Mucosa of descending colon (tissue), 3 donors: ENCODE results near the gene HLA-DQB1. TPM values are rescaled to one million over a fixed set of nuclear protein-coding genes. Genes with fewer than 3 reads are reported as not detected.
A peak's percentile ranks its signal among the peaks of the same experiment; 100 is the strongest.
"Not testable (repeated sequence)": the region's sequence is repeated elsewhere in the genome, so short reads cannot be mapped to it uniquely, and the experiment has no call there.

Experiments used
- ATAC-seq: fragments of 200-7000 bp; cut with Tn5 transposase; one replicate; pipeline ENCODE4 v1.9.1; 2020; ENCODE audit warnings: mild to moderate bottlenecking, moderate library complexity
- DNase-seq, 3 donors: peaks; one replicate each; pipeline ENCODE4 v3.0.0-alpha.2; 2020
- H3K36me3 ChIP-seq: fragments of 200-600 bp; one replicate; pipeline ENCODE4 v1.8.0; 2021; ENCODE audit warnings: low read depth, mild to moderate bottlenecking
- H3K4me1 ChIP-seq: fragments of 200-600 bp; one replicate; pipeline ENCODE4 v1.8.0; 2021; ENCODE audit warnings: low read depth, mild to moderate bottlenecking
- H3K4me3 ChIP-seq: fragments of 200-600 bp; one replicate; pipeline ENCODE4 v1.8.0; 2021; ENCODE audit warnings: mild to moderate bottlenecking
- H3K9me3 ChIP-seq: fragments of 200-600 bp; one replicate; pipeline ENCODE4 v1.8.0; 2021; ENCODE audit warnings: mild to moderate bottlenecking
- intact Hi-C, 2 donors: fragments of 100-400 bp; cut with DNase I in 1 of 2; cut with micrococcal nuclease in 1 of 2; formaldehyde crosslinking; loops; one replicate each; pipeline versions ENCODE4 v1.11.0 to v1.11.1; 2022; cut with DNase I, micrococcal nuclease
- long read RNA-seq, 2 donors: library from polyadenylated mRNA; unstranded; transcript quantifications; one replicate each; pipeline ENCODE4 v2.0.0, GENCODE V29; 2019 to 2021
- total RNA-seq, 3 donors: library from RNA; stranded (reverse); fragmentation: NEBNext Ultra II Directional in 2 of 3; extraction: Animal tissue kit (Norgen Biotek cat#: 25700) in 2 of 3; gene quantifications; one replicate each; pipeline versions ENCODE4 v1.2.1 to v1.2.4, GENCODE V29; 2021 to 2023
- TF ChIP-seq, protein P1 (sequence below): fragments of 200-600 bp; IDR thresholded peaks from one replicate; pipeline ENCODE4 v1.8.0; 2022; ENCODE audit warnings: antibody characterized with exemption, mild to moderate bottlenecking
- donor health status: DM: no; HTN: no; CAD: no; lungs with moderate emphysema.
- donor health status: DM: no; HTN: no; CAD: no.
- donor health status: DM: no; HTN: yes; CAD: no.

Gene HLA-DQB1
- 10 to 100 TPM in 2 of 3 donors, 1 to 10 TPM in 1; 4.7 to 18.6 (median 14.9) TPM for total RNA-seq
- long read RNA-seq, donor 1, transcript HLA-DQB1-205 (5 exons, 1,642 nt), result major isoform, 8 of 11 reads
- long read RNA-seq, donor 1, partial matches to known transcripts, result 2 of 11 reads
- long read RNA-seq, donor 1, other reads (novel, unspliced or antisense), result 1 of 11 reads
- long read RNA-seq, donor 2, transcript HLA-DQB1-205 (5 exons, 1,642 nt), result major isoform, 22 of 22 reads
- long read RNA-seq, donor 2, partial matches to known transcripts, result 0 of 22 reads
- long read RNA-seq, donor 2, other reads (novel, unspliced or antisense), result 0 of 22 reads

DNA sequence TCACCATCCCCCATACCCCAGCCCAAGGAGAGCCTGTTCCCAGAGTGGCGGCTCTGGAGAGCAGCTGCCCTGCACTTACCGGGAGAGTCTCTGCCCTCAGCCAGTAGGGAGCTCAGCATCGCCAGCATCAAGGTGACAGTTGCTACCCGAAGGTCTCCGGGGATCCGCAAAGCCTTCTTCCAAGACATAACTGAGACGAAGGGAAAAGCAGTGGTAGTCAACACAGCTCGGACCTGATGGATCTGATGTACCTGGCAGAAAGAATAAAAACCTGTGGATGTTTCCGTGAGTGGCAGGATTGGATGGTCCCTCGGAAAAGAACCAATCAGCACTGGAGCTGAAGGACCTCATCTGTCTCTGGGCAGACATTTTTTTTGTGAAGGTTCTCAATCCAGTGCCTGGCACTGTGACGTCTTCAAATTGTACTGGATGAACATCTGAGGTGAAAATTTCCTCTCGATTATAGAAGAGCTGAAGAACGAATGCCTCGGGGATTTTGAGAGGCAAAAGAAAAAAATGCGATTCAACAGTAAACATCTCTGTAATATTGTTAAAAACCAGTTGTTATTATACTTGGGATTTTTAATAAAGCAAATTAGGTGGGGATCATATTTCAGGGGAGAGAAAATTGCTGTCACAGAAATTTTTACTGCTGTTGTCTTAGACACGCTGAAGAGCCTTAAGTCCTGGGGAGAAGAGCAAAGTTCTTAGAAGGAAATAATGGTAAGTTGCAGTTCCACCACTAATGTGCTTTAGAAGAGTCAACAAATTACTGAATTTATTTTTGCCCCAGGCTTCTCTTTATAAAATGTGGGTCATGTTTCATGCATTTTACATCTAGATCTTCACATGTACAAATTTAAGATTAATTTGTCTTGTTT is at the start of gene HLA-DQB1:
TSS of gene HLA-DQB1 (minus strand) at position 238 of the 881 bp plus-strand sequence. CDS start at position 188, 50 bp downstream.
- H3K4me3 ChIP-seq, result no peak within 1 kb of the TSS
- ATAC-seq, result peak; percentile 80

DNA sequence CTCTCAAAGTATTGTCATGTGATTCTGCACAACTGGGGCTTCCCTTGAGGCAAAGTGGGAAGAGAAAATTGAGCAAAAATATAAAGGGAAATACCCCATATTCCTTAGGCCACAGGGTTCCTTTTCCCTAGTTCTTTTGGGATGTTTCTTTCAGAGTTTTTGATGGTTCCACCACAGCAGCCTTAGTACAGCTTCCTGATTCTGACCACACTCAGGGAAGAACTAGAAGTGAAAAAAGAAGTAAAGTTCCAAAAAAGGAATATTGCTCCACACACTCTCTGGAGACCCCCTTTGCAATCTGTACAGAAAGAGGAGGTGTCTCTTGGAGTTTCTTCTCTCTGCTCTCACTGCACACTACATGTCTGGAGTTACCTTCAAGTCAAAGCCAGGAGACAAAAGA is 46.8 kb upstream of the HLA-DQB1 start:
- ATAC-seq, result no peak
- intact Hi-C loops, result no loop called here

More for the DNA sequence above, at the start of gene HLA-DQB1:
- Histone ChIP-seq H3K36me3 (no peaks in the 10 kb centered on the region), H3K9me3 (peaks cover 4% of the 10 kb centered on the region), H3K4me1 (peaks cover 3% of the 10 kb centered on the region)
- intact Hi-C loops, result no loop called here
- peak in 1 of 3 donors; percentile 54 for DNase-seq
- TF ChIP-seq, protein P1, sequence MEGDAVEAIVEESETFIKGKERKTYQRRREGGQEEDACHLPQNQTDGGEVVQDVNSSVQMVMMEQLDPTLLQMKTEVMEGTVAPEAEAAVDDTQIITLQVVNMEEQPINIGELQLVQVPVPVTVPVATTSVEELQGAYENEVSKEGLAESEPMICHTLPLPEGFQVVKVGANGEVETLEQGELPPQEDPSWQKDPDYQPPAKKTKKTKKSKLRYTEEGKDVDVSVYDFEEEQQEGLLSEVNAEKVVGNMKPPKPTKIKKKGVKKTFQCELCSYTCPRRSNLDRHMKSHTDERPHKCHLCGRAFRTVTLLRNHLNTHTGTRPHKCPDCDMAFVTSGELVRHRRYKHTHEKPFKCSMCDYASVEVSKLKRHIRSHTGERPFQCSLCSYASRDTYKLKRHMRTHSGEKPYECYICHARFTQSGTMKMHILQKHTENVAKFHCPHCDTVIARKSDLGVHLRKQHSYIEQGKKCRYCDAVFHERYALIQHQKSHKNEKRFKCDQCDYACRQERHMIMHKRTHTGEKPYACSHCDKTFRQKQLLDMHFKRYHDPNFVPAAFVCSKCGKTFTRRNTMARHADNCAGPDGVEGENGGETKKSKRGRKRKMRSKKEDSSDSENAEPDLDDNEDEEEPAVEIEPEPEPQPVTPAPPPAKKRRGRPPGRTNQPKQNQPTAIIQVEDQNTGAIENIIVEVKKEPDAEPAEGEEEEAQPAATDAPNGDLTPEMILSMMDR, result no peak

DNA sequence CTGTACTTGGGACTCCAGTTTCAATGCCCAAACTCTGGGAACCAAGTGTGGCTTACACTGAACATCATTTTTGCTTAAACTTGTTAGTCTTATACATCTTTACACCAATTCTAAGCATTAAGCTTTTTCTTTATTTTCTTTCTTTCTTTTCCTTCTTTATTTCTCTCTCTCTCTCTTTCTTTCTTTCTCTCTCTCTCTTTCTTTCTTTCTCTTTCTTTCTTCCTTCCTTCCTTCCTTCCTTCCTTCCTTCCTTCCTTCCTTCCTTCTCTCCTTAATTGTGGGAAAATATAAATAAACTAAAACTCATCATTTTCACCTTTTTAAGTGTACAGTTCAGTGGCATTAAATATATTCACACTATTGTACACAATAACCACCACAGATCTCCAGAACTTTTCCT is 43.2 kb upstream of the HLA-DQB1 start:
- H3K36me3 ChIP-seq, result no peaks in the 10 kb centered on the region
- no peak overlapping the region for H3K4me3 ChIP-seq
- H3K9me3 ChIP-seq, result no peaks in the 10 kb centered on the region
- TF ChIP-seq, protein P1, result no peak
- H3K4me1 ChIP-seq, result no peaks in the 10 kb centered on the region
- no peak for ATAC-seq
- intact Hi-C loops, result no loop called here
- no peak for DNase-seq

More for the DNA sequence above, 46.8 kb upstream of the HLA-DQB1 start:
- no peaks in the 10 kb centered on the region for H3K9me3 ChIP-seq
- no peak overlapping the region for H3K4me3 ChIP-seq
- no peaks in the 10 kb centered on the region for H3K36me3 ChIP-seq
- DNase-seq, result no peak
- TF ChIP-seq, protein P1, result no peak
- H3K4me1 ChIP-seq, result no peaks in the 10 kb centered on the region

DNA sequence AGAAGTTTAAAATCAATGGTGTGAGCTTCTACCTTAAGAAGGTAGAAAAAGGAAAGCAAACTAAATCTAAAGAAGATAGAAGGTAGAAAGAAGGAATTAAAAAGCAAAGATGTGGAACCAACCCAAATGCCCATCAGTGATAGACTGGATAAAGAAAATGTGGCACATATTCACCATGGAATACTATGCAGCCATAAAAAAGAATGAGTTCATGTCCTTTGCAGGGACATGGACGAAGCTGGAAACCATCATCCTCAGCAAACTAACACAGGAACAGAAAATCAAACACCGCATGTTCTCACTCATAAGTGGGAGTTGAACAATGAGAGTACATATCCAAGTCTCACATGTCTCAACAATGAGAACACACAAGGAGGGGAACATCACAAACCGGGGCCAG is 38.7 kb upstream of the HLA-DQB1 start:
- H3K36me3 ChIP-seq, H3K4me3 ChIP-seq, H3K9me3 ChIP-seq, ATAC-seq, H3K4me1 ChIP-seq, intact Hi-C loops, DNase-seq: not testable (repeated sequence)

DNA sequence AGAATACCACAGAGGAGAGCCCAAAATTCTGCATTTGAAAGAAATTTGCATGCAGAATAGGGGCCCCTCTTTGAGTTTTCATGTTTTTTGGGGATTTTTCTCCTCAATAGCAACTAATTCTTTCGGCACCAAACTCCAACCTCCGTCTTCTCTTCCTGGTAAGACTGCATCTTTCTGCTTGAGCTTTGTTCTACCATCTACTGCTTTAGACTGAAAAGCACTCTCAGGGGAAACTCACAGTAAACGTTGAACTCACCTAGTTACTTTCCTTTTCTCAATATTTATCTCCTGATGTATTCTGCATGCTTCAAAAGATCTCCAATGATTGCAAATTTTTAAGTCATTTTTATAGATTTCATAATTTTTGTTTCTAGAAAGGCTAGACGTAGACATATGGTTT is 36.9 kb upstream of the HLA-DQB1 start:
- Histone ChIP-seq H3K4me1 (no peaks in the 10 kb centered on the region), H3K4me3 (no peak overlapping the region), H3K9me3 (no peaks in the 10 kb centered on the region), H3K36me3 (no peaks in the 10 kb centered on the region)
- no peak for DNase-seq
- ATAC-seq, result no peak
- intact Hi-C loops, result loop anchor here (5.0 kb wide), 2 partner anchors 271 to 286 kb away; no protein-coding TSS in a partner anchor
- TF ChIP-seq, protein P1, result no peak
